HG03439 (cell line): ENCODE results near the gene SAYSD1.

Experiments used
- ATAC-seq: cut with Tn5 transposase; IDR thresholded peaks from one replicate; pipeline ENCODE4 v1.9.1; 2021; ENCODE audit warnings: mild to moderate bottlenecking, moderate library complexity; ENCODE audit not compliant: unreplicated experiment

Gene SAYSD1

DNA sequence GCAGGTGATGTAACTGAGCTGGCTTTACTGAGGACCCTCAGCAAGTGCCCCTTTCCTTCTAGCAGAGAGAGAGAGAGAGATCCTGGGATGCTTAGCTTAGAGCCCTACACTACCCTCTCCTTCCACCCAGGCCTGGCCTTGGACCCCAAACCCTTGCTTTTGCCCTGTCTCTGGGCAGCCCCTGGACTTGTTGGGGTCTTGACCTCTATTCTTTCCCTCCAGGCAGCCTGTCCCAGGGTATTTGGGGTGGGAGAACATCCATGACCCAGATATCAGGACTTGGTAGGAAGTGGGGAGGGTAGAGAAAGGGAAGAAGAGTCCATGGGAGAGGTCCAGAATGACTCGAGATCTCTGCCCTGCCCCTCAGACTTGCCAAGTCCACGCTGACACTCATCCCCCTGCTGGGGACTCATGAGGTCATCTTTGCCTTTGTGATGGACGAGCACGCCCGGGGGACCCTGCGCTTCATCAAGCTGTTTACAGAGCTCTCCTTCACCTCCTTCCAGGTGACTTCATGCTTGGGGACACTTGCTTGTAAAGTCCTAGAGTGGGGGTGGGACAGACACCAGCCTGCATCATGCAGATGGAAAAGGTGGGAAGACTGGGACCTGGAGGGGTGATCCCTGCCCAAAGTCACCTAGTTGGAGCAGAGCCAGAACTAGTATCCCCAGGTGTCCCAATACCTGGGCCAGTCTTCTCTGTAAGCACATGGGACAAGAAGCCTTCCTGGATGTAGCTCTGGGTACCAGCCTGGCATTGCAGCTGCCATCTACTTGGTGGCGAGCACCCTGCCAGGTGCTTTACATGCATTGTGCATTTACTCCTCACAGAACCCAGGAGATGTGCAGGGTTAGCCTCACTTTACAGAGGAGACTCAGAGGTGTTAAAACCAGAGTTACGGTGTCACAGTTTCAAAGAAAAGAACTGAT, 35.5 kb downstream of the SAYSD1 start:
- no peak for ATAC-seq

DNA sequence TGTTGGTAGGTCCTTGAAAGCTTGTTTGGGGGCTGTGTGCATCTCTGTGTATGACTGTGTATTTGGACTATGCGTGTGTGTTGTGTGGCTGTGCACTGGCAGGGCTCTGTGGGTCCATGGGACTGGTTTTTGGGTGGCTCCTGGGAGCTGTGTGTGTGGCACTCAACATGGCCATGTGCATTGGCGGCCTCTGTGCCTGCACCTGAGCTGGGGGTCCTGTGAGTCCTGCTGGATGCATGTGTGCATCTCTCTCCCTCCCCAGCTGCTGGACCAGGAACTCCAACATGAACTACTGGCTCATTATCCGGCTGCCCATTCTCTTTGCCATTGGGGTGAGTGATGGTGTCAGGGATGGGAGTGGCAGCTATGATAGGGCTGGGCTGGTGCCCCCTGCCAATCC, 36.3 kb downstream of the SAYSD1 start:
- no peak for ATAC-seq

DNA sequence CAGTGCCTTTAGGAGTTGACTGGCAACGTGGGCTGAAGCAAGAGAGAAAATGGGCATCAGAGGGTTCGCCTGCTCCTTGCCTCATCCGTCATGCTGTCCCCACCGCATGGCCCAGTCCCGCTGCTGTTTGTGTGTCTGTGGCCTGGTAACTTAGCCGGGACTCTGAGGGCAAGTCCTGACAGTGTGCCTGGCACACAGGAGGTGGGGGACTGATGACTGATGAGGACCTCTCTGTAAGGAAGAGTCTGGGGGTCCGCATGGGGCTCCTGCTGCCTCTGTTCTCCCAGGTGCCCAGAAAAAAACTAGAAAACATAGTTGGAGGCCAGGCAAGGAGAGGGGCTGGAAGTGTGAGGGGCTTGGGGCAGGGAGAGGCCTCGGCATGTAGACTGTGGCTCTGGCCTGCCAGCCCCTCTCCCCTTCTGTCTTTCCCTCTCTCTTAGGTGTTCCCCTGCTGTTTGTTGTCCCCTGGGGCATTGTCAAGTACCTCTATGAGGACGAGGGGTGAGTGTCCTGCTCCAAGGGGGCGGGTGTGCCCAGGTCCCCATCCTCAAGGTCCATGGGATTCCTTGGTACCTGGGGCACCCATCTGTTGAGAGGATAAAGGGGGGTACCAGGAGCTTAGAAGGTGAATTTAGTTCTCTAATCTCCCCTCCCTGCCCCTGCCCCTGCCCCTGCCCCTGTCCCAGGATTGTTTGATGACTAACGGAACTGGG, 36.9 kb downstream of the SAYSD1 start:
- ATAC-seq: no peak

- no peak for ATAC-seq
Observed at GRCh38 chr6:39076623-39077535, 38.1 kb downstream of the SAYSD1 start.

- no peak for ATAC-seq
Observed at GRCh38 chr6:39075807-39076622, 39.0 kb downstream of the SAYSD1 start.

DNA sequence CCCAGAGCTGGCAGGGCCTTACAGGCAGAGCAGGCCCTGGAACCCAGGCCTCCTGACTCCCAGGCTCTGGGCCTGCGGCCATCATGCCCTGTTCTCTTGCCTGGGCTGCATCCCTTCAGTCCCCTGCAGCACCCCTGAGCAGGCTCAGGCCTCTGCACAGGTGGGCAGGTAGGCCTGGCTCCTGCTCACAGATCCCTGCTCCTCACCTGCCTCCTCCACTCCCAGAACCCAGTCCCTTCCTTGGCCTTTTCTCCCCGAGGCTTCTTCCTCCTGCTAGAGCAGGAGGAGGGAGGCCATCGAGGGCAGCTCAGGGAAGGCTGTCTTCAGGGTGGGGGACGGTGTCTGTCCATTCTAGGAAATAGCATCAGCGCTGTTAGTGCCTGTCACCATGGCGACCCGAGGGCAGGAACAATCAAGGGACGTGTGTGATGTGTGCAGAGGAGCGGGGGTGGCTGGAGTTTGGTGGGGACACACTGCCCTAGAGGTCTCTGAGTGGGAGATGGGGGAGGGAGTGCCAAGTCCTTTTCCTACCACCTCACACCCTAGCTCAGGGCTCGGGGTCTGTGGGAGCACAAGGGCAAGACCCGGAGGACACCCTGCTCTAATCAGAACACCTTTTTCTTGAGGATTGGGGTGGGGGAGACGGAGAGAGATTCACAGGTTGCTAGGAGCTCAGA, 39.8 kb downstream of the SAYSD1 start:
- ATAC-seq: no peak

GRCh38 chr6:39074486-39074885, 40.5 kb downstream of the SAYSD1 start:
- no peak for ATAC-seq

DNA sequence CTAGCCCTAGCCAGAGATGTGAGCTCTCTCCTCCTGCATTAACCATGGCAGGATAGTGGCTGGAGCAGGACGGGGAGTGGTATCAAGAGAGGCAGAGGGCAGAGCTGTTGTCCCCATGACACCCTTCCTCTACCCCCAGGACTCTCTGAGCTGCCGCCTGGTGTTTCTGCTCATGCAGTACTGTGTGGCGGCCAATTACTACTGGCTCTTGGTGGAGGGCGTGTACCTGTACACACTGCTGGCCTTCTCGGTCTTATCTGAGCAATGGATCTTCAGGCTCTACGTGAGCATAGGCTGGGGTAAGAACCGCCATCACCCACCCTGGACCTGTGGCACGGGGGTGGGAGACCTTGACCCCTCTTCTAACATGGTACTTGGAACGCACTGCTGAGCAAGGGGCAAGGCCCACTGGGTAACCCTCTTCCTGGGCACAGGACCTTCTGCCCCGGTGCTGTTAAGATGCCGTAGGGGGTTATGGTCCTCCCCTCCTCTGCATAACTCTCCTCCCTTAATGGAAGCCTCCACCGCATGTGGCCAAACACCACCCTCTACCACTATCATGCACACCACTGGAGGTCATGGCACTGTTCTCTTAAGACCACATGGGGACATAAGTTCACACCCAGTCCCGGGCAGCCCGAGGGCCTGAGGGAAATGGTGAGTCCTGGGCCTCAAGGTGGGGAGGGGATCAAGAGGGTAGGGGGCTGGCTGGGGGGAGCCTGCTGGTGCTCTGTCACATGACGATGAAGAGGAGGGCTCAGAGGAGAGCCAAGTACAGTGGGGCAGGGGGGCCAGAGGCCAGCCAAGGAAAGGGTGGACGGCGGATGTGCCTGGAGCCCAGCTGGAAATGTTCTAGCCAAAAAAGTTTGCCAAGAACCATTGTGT, 41.3 kb downstream of the SAYSD1 start:
- no peak for ATAC-seq

- ATAC-seq: no peak
Observed at GRCh38 chr6:39072830-39073229, 42.2 kb downstream of the SAYSD1 start.

GRCh38 chr6:39068391-39068790, 46.6 kb downstream of the SAYSD1 start:
- ATAC-seq: no peak

DNA sequence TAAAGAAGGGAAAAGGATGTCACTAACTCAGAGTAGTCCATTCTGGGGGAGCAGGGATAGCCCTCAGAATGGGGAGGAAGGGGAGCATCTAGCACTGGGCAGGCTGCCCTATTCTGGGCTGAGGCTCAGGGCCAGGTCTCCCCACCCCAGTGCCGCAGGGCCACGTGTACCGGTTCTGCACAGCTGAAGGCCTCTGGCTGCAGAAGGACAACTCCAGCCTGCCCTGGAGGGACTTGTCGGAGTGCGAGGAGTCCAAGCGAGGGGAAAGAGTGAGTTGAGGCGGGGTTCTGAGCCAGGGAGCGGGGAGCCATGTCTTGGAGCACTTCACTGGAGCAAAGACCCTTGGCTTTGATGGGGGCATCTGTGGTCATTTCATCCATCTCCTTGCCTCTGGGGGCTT, 49.4 kb downstream of the SAYSD1 start:
- ATAC-seq: no peak

DNA sequence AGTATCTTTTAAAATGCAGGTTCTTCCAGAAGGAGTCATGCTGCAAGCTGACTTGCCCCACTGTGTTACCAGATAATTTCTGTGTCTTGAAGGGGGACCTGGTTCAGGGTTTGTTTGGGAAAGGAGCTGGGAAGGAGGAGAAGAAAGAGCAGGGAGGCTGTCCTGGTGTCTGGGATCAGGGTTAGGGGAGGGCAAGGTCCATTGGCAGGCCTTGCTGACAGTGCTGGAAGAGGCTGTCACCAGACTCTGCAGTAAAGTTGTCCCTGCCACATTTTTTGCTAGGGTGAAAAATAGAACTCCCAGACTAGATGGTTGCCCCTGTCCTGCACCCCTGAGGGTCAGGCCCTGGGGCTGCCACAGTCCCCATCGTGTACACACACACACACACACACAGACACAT, 51.5 kb downstream of the SAYSD1 start:
- ATAC-seq: no peak

GRCh38 chr6:39062014-39062740, 52.8 kb downstream of the SAYSD1 start:
- ATAC-seq: no peak

DNA sequence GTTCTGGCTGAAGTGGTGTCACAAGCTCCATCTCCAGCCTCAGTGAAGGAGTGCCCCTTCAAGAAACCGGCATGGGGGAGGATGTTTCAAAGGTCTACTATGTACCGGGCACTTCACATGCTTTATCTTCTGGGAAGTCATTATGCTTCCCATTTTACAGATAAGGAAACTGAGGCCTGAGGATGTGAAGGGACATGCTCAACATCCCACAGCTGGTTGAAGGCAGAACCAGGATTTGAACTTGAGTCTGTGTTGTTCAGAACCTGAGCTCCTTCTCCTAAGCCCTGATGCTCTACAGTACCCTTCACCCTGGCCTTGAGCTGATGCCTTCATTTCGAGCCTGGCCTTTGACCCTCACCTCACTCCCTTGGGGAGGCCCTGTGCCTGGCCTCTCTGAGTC, 53.4 kb downstream of the SAYSD1 start:
- ATAC-seq: no peak

DNA sequence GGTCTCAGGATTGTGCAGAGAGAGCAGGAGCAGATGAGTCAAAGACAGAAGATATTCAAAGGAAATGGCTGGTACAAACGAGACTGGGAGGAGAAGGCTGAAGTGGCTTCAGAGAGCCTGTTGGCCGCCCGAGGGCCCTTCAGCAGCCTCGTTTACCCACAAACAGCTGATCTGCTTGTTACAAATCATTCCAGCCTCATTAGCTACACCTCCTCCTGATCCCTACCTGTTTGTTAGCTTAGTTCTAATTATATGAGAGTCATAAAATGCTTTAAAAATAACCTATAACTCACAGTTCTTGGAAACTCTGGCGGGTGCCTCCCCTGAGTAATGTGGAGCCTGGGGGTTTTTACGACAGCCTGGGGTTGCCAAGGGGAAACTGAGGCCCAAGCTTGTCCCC, 53.8 kb downstream of the SAYSD1 start:
- no peak for ATAC-seq

- no peak for ATAC-seq
Observed at GRCh38 chr6:39060467-39061160, 54.4 kb downstream of the SAYSD1 start.

GRCh38 chr6:39059496-39060310, 55.3 kb downstream of the SAYSD1 start:
- ATAC-seq: no peak
